NCI-H226 (cell line): ENCODE measurements around the gene DNAJC5.
"Not testable (repeated sequence)": the region's sequence is repeated elsewhere in the genome, so short reads cannot be mapped to it uniquely, and the experiment has no call there.

Experiments
- DNase-seq: peaks from one replicate; pipeline ENCODE4 v3.0.0-alpha.2; 2015

DNAJC5 gene

GRCh38 chr20:63861981-63862901 is 32.7 kb upstream of the DNAJC5 start:
- no peak for DNase-seq

GRCh38 chr20:63863021-63863797 is 31.7 kb upstream of the DNAJC5 start:
- no peak for DNase-seq

GRCh38 chr20:63863798-63864544 is 31.0 kb upstream of the DNAJC5 start:
- peak; percentile 76 for DNase-seq

GRCh38 chr20:63864545-63864977 is 30.4 kb upstream of the DNAJC5 start:
- no peak for DNase-seq

- DNase-seq, result peak; percentile 99
Measured at GRCh38 chr20:63864978-63865640, 29.8 kb upstream of the DNAJC5 start, which contains the start of gene TPD52L2. TPD52L2 (plus strand) TSS chr20:63865270; CDS start chr20:63865366, 96 bp downstream.

- not testable (repeated sequence) for DNase-seq
Measured at GRCh38 chr20:63867042-63867441, 27.9 kb upstream of the DNAJC5 start.

GRCh38 chr20:63868264-63868663 is 26.7 kb upstream of the DNAJC5 start:
- no peak for DNase-seq

- peak; percentile 72 for DNase-seq
Measured at GRCh38 chr20:63873477-63873971, 21.4 kb upstream of the DNAJC5 start.

- not testable (repeated sequence) for DNase-seq
Measured at GRCh38 chr20:63874241-63874640, 20.7 kb upstream of the DNAJC5 start.

- no peak for DNase-seq
Measured at GRCh38 chr20:63876489-63877036, 18.4 kb upstream of the DNAJC5 start.

- DNase-seq, result no peak
Measured at GRCh38 chr20:63877755-63878470, 17.0 kb upstream of the DNAJC5 start.

GRCh38 chr20:63878899-63879663 is 15.8 kb upstream of the DNAJC5 start:
- DNase-seq, result no peak

GRCh38 chr20:63880901-63881300 is 14.0 kb upstream of the DNAJC5 start:
- DNase-seq, result not testable (repeated sequence)

GRCh38 chr20:63881451-63882226 is 13.3 kb upstream of the DNAJC5 start:
- DNase-seq, result no peak

- DNase-seq, result no peak
Measured at GRCh38 chr20:63882257-63883200, 12.4 kb upstream of the DNAJC5 start.

GRCh38 chr20:63883201-63883593 is 11.7 kb upstream of the DNAJC5 start:
- no peak for DNase-seq

- no peak for DNase-seq
Measured at GRCh38 chr20:63884506-63885263, 10.2 kb upstream of the DNAJC5 start.
